AG04450 (cell line): ENCODE measurements around the gene CCDC88B. TPM values are rescaled to one million over a fixed set of nuclear protein-coding genes. Genes with fewer than 3 reads are reported as not detected.
"Not testable (repeated sequence)": the region's sequence is repeated elsewhere in the genome, so short reads cannot be mapped to it uniquely, and the experiment has no call there.

Source experiments
- CTCF ChIA-PET: fragments of 300-600, 350-600 bp; formaldehyde crosslinking; extraction: SDS; loops from one replicate; lab custom pipeline; 2022; ENCODE audit warnings: antibody characterized with exemption, inconsistent platforms; lab: Charles Lee
- POLR2A ChIA-PET: fragments of 350-600 bp; formaldehyde crosslinking; extraction: SDS; loops from one replicate; lab custom pipeline; 2021; ENCODE audit warnings: antibody characterized with exemption, inconsistent platforms; lab: Yijun Ruan, JAX
- DNase-seq: peaks from one replicate; pipeline ENCODE4 v3.0.0-alpha.2; 2011; ENCODE audit warnings: low read depth, low spot score
- H3K27ac ChIP-seq: one replicate; pipeline ENCODE4 v1.5.1; 2012; ENCODE audit warnings: low read depth, low read length, control low read depth
- H3K27me3 ChIP-seq: one replicate; pipeline ENCODE4 v1.6.0; 2012; ENCODE audit warnings: low read length; ENCODE audit not compliant: control insufficient read depth, insufficient read depth
- H3K4me3 ChIP-seq: 2 replicates; pipeline ENCODE4 v1.5.1; 2011; ENCODE audit warnings: mild to moderate bottlenecking, low read depth, low read length, control low read depth
- H3K9me3 ChIP-seq: 2 replicates; pipeline ENCODE4 v1.5.1; 2012; ENCODE audit warnings: low read length; ENCODE audit not compliant: control insufficient read depth, insufficient read depth
- polyA plus RNA-seq: library from polyadenylated mRNA; depleted of rRNA; stranded (reverse); fragments of >200 nt; gene quantifications from 2 replicates; pipeline ENCODE4 v1.2.3, GENCODE V29; 2011
- TF ChIP-seq, protein P1 (sequence below): IDR thresholded peaks from 2 replicates; pipeline ENCODE4 v1.5.1; 2011; ENCODE audit warnings: low read depth, low read length, control low read depth, inconsistent platforms

Gene CCDC88B
- polyA plus RNA-seq, 1 experiment, result 1.4 TPM

DNA sequence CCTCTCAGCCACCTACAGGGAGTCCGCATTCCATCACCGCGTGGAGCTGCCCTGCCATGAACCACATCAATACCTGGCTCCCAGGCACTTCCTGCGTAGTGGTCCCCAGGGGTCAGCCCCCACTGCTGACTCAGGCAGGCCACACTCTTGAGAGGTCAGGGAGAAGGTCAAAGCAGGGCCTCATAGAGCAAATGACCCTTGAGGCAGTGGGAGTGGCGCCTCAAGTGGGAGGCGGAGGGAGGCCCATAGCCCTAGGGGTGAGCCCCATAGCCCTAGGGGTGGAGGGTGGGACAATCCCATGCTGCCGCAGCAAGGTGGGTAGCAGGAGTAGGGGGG, 17.1 kb upstream of the CCDC88B start:
- no peak for DNase-seq
- no peak overlapping the region for H3K27ac ChIP-seq
- TF ChIP-seq, protein P1, sequence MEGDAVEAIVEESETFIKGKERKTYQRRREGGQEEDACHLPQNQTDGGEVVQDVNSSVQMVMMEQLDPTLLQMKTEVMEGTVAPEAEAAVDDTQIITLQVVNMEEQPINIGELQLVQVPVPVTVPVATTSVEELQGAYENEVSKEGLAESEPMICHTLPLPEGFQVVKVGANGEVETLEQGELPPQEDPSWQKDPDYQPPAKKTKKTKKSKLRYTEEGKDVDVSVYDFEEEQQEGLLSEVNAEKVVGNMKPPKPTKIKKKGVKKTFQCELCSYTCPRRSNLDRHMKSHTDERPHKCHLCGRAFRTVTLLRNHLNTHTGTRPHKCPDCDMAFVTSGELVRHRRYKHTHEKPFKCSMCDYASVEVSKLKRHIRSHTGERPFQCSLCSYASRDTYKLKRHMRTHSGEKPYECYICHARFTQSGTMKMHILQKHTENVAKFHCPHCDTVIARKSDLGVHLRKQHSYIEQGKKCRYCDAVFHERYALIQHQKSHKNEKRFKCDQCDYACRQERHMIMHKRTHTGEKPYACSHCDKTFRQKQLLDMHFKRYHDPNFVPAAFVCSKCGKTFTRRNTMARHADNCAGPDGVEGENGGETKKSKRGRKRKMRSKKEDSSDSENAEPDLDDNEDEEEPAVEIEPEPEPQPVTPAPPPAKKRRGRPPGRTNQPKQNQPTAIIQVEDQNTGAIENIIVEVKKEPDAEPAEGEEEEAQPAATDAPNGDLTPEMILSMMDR, result no peak
- no peak overlapping the region for H3K4me3 ChIP-seq
- POLR2A ChIA-PET, result no interaction called here
- CTCF ChIA-PET, result interaction anchor here (1.4 kb wide), 1 partner anchor 118 kb away, joined by 3 read pairs; no protein-coding TSS in a partner anchor
- H3K9me3 ChIP-seq, result no peaks in the 10 kb centered on the region; the same call in 1 of the 2 replicates
- no peaks in the 10 kb centered on the region for H3K27me3 ChIP-seq

DNA sequence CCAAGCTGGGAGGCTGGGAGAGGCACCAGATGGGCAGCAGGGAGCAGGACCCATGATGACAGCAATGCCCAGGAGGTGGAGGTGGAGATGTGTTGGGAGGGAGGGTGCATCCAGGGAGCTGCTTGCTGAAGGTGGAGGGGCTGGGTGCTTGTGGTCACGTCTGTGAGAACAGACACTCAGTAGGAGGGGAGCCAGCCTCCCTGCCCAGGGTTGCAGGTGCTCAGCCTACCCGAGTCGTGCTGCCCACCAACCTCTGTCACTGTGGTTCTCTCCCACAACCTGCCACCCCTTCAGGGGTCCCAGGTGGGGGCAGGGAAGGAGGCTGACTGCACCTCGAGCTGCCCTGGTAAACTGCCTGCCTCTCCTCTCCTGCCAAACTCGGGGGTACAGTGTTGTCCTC, 16.6 kb upstream of the CCDC88B start:
- POLR2A ChIA-PET, result interaction anchor here (0.5 kb wide), 1 partner anchor 153 kb away, joined by 3 read pairs; no protein-coding TSS in a partner anchor
- H3K27ac ChIP-seq, result no peak overlapping the region
- CTCF ChIA-PET, result interaction anchor here (1.0 to 1.4 kb wide), 2 partner anchors 32 to 119 kb away, joined by 3 read pairs; no protein-coding TSS in a partner anchor

DNA sequence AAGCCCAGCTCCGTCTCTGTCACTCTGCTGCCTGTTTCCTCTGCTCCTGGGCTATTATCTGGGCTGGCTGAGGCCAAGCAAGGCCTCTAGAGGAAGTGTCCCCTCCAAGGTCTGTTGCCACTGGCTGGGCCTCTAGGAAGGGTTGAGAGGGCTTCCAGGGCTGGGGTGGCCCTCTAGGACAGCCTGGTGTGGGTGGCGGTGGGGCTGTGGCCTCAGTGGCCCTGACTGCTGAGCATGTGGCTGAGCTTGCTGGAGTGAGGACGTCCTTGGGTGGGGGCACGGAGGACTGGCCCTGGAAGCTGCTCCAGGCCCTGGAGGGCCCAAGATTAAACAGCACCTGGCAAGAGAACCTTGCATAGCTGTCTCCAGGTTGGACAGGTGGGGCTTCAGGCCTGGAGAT, 16.0 kb upstream of the CCDC88B start:
- not testable (repeated sequence) for H3K9me3 ChIP-seq, H3K27me3 ChIP-seq, DNase-seq, H3K4me3 ChIP-seq, H3K27ac ChIP-seq
- CTCF ChIA-PET, result interaction anchor here (1.0 kb wide), 2 partner anchors 9 to 31 kb away, joined by 3 read pairs; no protein-coding TSS in a partner anchor
- POLR2A ChIA-PET, result interaction anchor here (0.5 kb wide), 1 partner anchor 154 kb away, joined by 3 read pairs; no protein-coding TSS in a partner anchor

More for the DNA sequence above, 16.6 kb upstream of the CCDC88B start:
- TF ChIP-seq, protein P1, result no peak
- Histone ChIP-seq H3K27me3 (no peaks in the 10 kb centered on the region), H3K9me3 (no peaks in the 10 kb centered on the region; the same call in 1 of the 2 replicates), H3K4me3 (no peak overlapping the region)
- DNase-seq, result no peak

DNA sequence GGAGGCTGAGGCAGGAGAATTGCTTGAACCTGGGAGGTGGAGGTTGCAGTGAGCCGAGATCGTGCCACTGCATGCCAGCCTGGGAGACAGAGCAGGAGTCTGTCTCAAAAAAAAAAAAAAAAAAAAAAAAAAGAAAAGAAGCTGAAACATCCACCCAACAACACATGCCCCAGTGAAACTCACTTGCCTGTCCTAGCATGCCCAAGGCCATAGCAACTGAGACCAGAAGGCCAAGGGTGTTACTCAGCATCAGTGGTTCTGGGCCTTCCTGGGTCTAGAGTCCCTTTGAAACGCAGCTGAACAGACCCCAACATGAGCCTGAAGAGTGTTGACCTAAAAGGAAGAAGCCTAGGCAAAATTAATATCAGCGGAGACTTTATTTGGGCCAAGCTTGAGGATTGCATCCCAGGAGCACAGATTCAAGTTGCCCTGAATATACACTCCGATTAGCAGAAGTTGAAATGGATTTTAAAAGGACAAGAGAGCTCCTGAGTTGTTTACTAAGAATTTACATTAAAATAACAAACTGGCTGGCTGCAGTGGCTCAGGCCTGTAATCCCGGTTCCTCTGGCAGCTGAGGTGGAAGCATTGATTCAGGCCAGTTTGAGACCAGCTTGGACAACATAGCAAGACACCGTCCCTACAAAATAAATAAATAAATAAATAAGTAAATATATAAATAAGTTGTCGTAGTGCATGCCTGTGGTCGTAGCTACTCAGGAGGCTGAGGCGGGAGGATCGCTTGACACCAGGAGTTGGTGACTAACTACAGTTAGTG, 15.1 kb upstream of the CCDC88B start:
- Histone ChIP-seq H3K9me3 (no peaks in the 10 kb centered on the region), H3K27me3 (peaks cover 3% of the 10 kb centered on the region), H3K4me3 (no peak overlapping the region), H3K27ac (no peak overlapping the region)
- ChIA-PET CTCF (interaction anchor here (0.6 to 1.3 kb wide), 4 partner anchors 8 to 1906 kb away, joined by 3 to 12 read pairs (median 4); partner anchors contain the start of gene SCGB1A1), POLR2A (interaction anchor here (0.7 kb wide), 1 partner anchor 17 kb away, joined by 4 read pairs; no protein-coding TSS in a partner anchor)
- TF ChIP-seq, protein P1, result no peak
- DNase-seq, result no peak

DNA sequence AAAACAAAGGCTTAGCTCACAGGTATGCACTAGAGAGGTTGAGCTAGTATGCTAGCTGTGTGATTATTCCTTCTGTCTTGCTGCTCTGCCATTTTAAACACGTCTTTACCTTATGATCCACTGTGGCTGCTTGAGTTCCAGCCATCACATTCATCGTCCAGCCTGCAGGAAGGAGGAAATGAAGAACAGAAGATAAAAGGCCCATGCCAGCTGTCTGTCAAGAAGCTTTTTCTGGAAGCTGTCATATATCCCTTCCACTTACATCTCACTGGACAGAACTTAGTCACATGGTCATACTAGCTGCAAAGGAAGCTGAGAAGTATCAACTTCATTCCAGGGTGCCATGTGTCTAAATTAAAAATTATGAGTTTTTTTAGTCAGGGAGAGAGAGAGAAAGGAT, 12.6 kb upstream of the CCDC88B start:
- no peak for DNase-seq

More for the DNA sequence above, 12.6 kb upstream of the CCDC88B start:
- no peak overlapping the region for H3K27ac ChIP-seq
- H3K27me3 ChIP-seq, result peaks cover 3% of the 10 kb centered on the region
- POLR2A ChIA-PET, result interaction anchor here (1.5 kb wide), 1 partner anchor 10 kb away, joined by 4 read pairs; the partner anchor contains the start of genes PRDX5 and TRMT112
- no peak overlapping the region for H3K4me3 ChIP-seq
- CTCF ChIA-PET, result interaction anchor here (0.9 to 1.3 kb wide), 3 partner anchors 15 to 28 kb away, joined by 3 to 5 read pairs (median 3); no protein-coding TSS in a partner anchor
- TF ChIP-seq, protein P1, result no peak
- H3K9me3 ChIP-seq, result no peaks in the 10 kb centered on the region
